ENCODE data around the gene OOSP4B.

DNA sequence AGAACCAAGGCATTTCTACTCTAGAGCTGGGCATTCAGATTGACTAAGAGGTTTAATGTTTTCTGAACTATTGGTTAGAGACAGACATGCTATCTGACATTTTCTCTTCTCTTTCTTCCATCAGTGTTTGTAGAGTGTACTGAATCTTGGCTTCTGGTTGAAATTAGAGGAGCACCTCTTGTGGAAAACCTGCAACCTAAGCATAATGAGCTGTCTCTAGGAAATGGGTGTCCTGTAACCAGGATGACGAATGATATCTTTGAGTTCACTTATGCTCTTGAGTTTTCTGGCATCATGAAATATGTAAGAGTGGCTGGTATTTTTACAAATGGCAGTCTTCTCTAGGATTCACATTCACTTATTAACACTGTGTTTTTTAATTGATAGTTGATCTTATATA, 33.8 kb upstream of the OOSP4B start:
- TF ChIP-seq CTCF (IDR thresholded peaks at IDR 0.05): no peak
- no peak for TF ChIP-seq POLR2A (IDR thresholded peaks at IDR 0.05)
- TF ChIP-seq POLR2AphosphoS5 (IDR thresholded peaks at IDR 0.05): no peak
